Panc1 (cell line): ENCODE data around the gene CNTN4. TPM values are rescaled to one million over a fixed set of nuclear protein-coding genes. Genes with fewer than 3 reads are reported as not detected.

Experiments used
- ATAC-seq: fragments of 200-7000 bp; cut with Tn5 transposase; 2 replicates; pipeline ENCODE4 v1.9.1; 2020; ENCODE audit warnings: mild to moderate bottlenecking, moderate library complexity
- BruUV-seq: library from RNA; stranded (reverse); fragments of 400-500 nt; replicated peaks from 2 replicates; lab custom pipeline; 2021; lab: Mats Ljungman, UMichigan
- CTCF ChIA-PET: fragments of 300-600 bp; sonication (Branson Sonifier 250); formaldehyde crosslinking; loops from one replicate; lab custom pipeline; 2022; ENCODE audit warnings: antibody characterized with exemption; lab: Charles Lee
- POLR2A ChIA-PET: fragments of 300-600 bp; sonication (Branson Sonifier 250); formaldehyde crosslinking; loops from one replicate; lab custom pipeline; 2022; ENCODE audit warnings: antibody characterized with exemption; lab: Charles Lee
- DNase-seq: peaks from one replicate; pipeline ENCODE4 v3.0.0-alpha.2; 2010; ENCODE audit warnings: low read depth, low spot score
- H3K27ac ChIP-seq: 2 replicates; pipeline ENCODE4 v1.5.1; 2011; ENCODE audit warnings: mild to moderate bottlenecking, low read length, inconsistent platforms
- H3K27me3 ChIP-seq: fragments of 200-500 bp; sonication (Bioruptor generic); 2 replicates; pipeline ENCODE4 v1.6.0; 2014; ENCODE audit warnings: low read length, inconsistent platforms; ENCODE audit not compliant: control insufficient read depth, insufficient read depth
- H3K36me3 ChIP-seq: fragments of 200-500 bp; sonication (Bioruptor generic); 2 replicates; pipeline ENCODE4 v1.5.1; 2014; ENCODE audit warnings: inconsistent platforms, mild to moderate bottlenecking, low read length, moderate library complexity; ENCODE audit not compliant: control insufficient read depth, insufficient read depth
- H3K4me1 ChIP-seq: 2 replicates; pipeline ENCODE4 v1.5.1; 2011; ENCODE audit warnings: inconsistent platforms, mild to moderate bottlenecking, low read length, moderate library complexity; ENCODE audit not compliant: control insufficient read depth, insufficient read depth
- H3K4me3 ChIP-seq, 2 experiments: 2 replicates each; pipeline ENCODE4 v1.5.1; 2011 to 2012; ENCODE audit warnings: low read depth in 2 of 2, low read length in 2 of 2, mild to moderate bottlenecking in 2 of 2, inconsistent platforms in 1 of 2, moderate library complexity in 1 of 2
- H3K9me3 ChIP-seq: fragments of 200-500 bp; sonication (Bioruptor generic); 2 replicates; pipeline ENCODE4 v1.5.1; 2014; ENCODE audit warnings: low read depth, mild to moderate bottlenecking, inconsistent platforms, low read length, moderate library complexity; ENCODE audit not compliant: control insufficient read depth, insufficient read depth
- CTCF ChIP-seq: fragments of 450-650 bp; IDR thresholded peaks from 2 replicates; pipeline ENCODE4 v1.5.1; 2017; ENCODE audit warnings: mild to moderate bottlenecking
- POLR2AphosphoS5 ChIP-seq: IDR thresholded peaks from 2 replicates; pipeline ENCODE4 v1.6.1; 2012; ENCODE audit warnings: mild to moderate bottlenecking, low read depth, low read length, moderate library complexity
- REST ChIP-seq, 2 experiments: IDR thresholded peaks; 2 replicates each; pipeline ENCODE4 v1.6.1; 2011 to 2012; ENCODE audit warnings: low read depth in 2 of 2, control low read depth in 1 of 2, low read length in 1 of 2, mild to moderate bottlenecking in 1 of 2, moderate library complexity in 1 of 2; ENCODE audit not compliant: insufficient read depth in 1 of 2
- SIN3A ChIP-seq: IDR thresholded peaks from 2 replicates; pipeline ENCODE4 v1.6.1; 2012; ENCODE audit warnings: low read depth, mild to moderate bottlenecking, low read length, moderate library complexity, borderline replicate concordance; ENCODE audit not compliant: insufficient read depth
- TCF7L2 ChIP-seq: IDR thresholded peaks from 2 replicates; pipeline ENCODE4 v1.6.1; 2011; ENCODE audit warnings: mild to moderate bottlenecking, low read depth, low read length, inconsistent platforms
- in situ Hi-C: cut with HindIII; loops from 2 replicates; pipeline ENCODE4 v1.10.0; 2016; ENCODE audit warnings: low sequenced_read_pairs, low pct_unique_long_range_greater_than_20kb
- intact Hi-C: fragments of 100-400 bp; cut with micrococcal nuclease; formaldehyde crosslinking; loops from one replicate; pipeline ENCODE4 v1.10.0; 2022; ENCODE audit not compliant: unreplicated experiment
- total RNA-seq: library from RNA; stranded (reverse); gene quantifications from one replicate; pipeline ENCODE4 v1.2.1, GENCODE V29; 2021; ENCODE audit not compliant: unreplicated experiment

CNTN4 gene
- total RNA-seq, 1 experiment from 2014 or later = not detected

GRCh38 chr3:2838546-2839157 is 740.0 kb downstream of the CNTN4 start:
- TF ChIP-seq CTCF (no peak), TCF7L2 (no peak), SIN3A (no peak), POLR2AphosphoS5 (no peak), REST (IDR thresholded peaks at IDR 0.05; ENCODE audit: insufficient read depth in 1 of 2, low read depth in 2 of 2, low read length in 1 of 2) (no peak)
- no peaks in the 10 kb centered on the region for H3K4me1 ChIP-seq
- ChIA-PET POLR2A (interaction anchor here (0.5 kb wide), 1 partner anchor 818 kb away, joined by 7 read pairs; no protein-coding TSS in a partner anchor), CTCF (no interaction called here)
- H3K36me3 ChIP-seq = no peaks in the 10 kb centered on the region
- DNase-seq (no peak), ATAC-seq (no peak)
- intact Hi-C loops = no loop called here
- H3K27me3 ChIP-seq = no peaks in the 10 kb centered on the region
- no peak overlapping the region for H3K4me3 ChIP-seq
- BruUV-seq = no TSS peak
- no peak overlapping the region for H3K27ac ChIP-seq
- no peaks in the 10 kb centered on the region for H3K9me3 ChIP-seq
- in situ Hi-C loops = no loop called here

- DNase-seq = no peak
- Histone ChIP-seq H3K4me1 (no peaks in the 10 kb centered on the region), H3K27ac (no peak overlapping the region), H3K36me3 (no peaks in the 10 kb centered on the region), H3K27me3 (no peaks in the 10 kb centered on the region), H3K4me3 (no peak overlapping the region), H3K9me3 (no peaks in the 10 kb centered on the region)
- intact Hi-C loops (no loop called here), in situ Hi-C loops (no loop called here)
- ChIA-PET CTCF (no interaction called here), POLR2A (no interaction called here)
- ATAC-seq = no peak
- TF ChIP-seq REST (IDR thresholded peaks at IDR 0.05; ENCODE audit: insufficient read depth in 1 of 2, low read depth in 2 of 2, low read length in 1 of 2) (no peak), TCF7L2 (no peak), CTCF (no peak)
- BruUV-seq = no TSS peak
Measured at GRCh38 chr3:2839876-2840275, 741.2 kb downstream of the CNTN4 start.
